Hepatocyte (in vitro differentiated cells): ENCODE data around the gene MEIS3.

Experiments
- EZH2 ChIP-seq: fragments of 200-600 bp; sonication (generic); IDR thresholded peaks from 2 replicates; pipeline ENCODE4 v1.6.1; 2016; ENCODE audit warnings: antibody characterized with exemption, mild to moderate bottlenecking, borderline replicate concordance
- EZH2phosphoT487 ChIP-seq: fragments of 200-600 bp; sonication (generic); IDR thresholded peaks from one replicate; pipeline ENCODE4 v1.6.1; 2018; ENCODE audit warnings: antibody characterized with exemption, mild to moderate bottlenecking, low read depth, moderate library complexity; ENCODE audit not compliant: unreplicated experiment, severe bottlenecking
- TF ChIP-seq, protein P1 (sequence below): fragments of 200-600 bp; sonication (generic); IDR thresholded peaks from 2 replicates; pipeline ENCODE4 v1.5.1; 2016; ENCODE audit warnings: antibody characterized with exemption, mild to moderate bottlenecking; ENCODE audit not compliant: poor library complexity

DNA sequence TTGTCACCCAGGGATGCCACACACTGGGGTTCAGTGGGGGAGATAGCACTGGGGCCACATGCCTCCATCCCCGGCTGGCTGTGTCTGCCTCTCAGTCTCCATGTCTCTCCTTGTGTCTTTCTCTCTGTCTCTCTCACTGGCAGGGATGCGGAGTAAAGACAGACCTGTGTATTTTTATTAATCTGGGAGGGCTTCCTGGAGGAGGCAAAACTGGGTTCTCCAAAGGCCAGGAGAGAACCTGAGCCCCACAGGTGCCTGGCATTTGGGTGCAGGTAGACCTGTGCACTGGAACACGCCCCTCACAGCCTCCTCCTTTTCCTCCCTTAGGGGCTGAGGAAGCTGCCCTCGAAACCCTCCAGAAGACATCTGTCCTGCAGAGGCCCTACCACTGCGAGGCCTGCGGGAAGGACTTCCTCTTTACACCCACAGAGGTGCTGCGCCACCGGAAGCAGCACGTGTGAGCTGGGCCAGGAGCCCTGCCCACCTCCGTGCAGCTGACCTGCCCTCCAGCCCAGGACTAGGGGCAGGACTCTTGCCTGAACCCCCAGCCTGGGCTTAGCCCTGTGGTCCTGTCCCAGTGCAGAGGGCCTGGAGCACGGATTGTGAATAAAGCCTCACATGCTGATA, 37.6 kb downstream of the MEIS3 start:
- no peak for TF ChIP-seq EZH2phosphoT487
- TF ChIP-seq, protein P1, sequence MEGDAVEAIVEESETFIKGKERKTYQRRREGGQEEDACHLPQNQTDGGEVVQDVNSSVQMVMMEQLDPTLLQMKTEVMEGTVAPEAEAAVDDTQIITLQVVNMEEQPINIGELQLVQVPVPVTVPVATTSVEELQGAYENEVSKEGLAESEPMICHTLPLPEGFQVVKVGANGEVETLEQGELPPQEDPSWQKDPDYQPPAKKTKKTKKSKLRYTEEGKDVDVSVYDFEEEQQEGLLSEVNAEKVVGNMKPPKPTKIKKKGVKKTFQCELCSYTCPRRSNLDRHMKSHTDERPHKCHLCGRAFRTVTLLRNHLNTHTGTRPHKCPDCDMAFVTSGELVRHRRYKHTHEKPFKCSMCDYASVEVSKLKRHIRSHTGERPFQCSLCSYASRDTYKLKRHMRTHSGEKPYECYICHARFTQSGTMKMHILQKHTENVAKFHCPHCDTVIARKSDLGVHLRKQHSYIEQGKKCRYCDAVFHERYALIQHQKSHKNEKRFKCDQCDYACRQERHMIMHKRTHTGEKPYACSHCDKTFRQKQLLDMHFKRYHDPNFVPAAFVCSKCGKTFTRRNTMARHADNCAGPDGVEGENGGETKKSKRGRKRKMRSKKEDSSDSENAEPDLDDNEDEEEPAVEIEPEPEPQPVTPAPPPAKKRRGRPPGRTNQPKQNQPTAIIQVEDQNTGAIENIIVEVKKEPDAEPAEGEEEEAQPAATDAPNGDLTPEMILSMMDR, result no peak
- no peak for TF ChIP-seq EZH2
